NCI-H2081 treated with DMSO at 0.1 percent for 48 hours (cell line): ENCODE data around the gene RALGDS.

Experiments
- DNase-seq: peaks from one replicate; lab custom pipeline; 2025; lab: John Stamatoyannopoulos, UW

RALGDS gene

GRCh38 chr9:133134388-133135145, 13.5 kb upstream of the RALGDS start:
- no peak for DNase-seq

- DNase-seq, result peak; percentile 69
These were observed 12.8 kb upstream of the RALGDS start for GRCh38 chr9:133133681-133134387.

- no peak for DNase-seq
These were observed 11.1 kb upstream of the RALGDS start for GRCh38 chr9:133132174-133132573.

- no peak for DNase-seq
These were observed 10.5 kb upstream of the RALGDS start for GRCh38 chr9:133131506-133131905.

GRCh38 chr9:133130685-133131244, 9.7 kb upstream of the RALGDS start:
- no peak for DNase-seq

- DNase-seq, result peak; percentile 48
These were observed 8.2 kb upstream of the RALGDS start for GRCh38 chr9:133129001-133129795.

- DNase-seq, result no peak
These were observed 7.1 kb upstream of the RALGDS start for GRCh38 chr9:133128152-133128551.

- no peak for DNase-seq
These were observed 6.4 kb upstream of the RALGDS start for GRCh38 chr9:133127340-133127981.

GRCh38 chr9:133126697-133127339, 5.8 kb upstream of the RALGDS start:
- no peak for DNase-seq

- DNase-seq, result no peak
These were observed 5.1 kb upstream of the RALGDS start for GRCh38 chr9:133125941-133126696.

- DNase-seq, result no peak
These were observed 3.9 kb upstream of the RALGDS start for GRCh38 chr9:133124907-133125275.

GRCh38 chr9:133124123-133124906, 3.3 kb upstream of the RALGDS start:
- DNase-seq, result no peak

GRCh38 chr9:133122935-133123611, 2.0 kb upstream of the RALGDS start:
- no peak for DNase-seq

GRCh38 chr9:133122605-133122934, 1.5 kb upstream of the RALGDS start:
- no peak for DNase-seq

GRCh38 chr9:133121915-133122550, 993 bp upstream of the RALGDS start:
- DNase-seq, result no peak

- no peak for DNase-seq
These were observed 391 bp downstream of the RALGDS start for GRCh38 chr9:133120501-133121197.

GRCh38 chr9:133119846-133120500, 1.1 kb downstream of the RALGDS start:
- DNase-seq, result no peak
